NB4 (cell line): ENCODE measurements around the gene SMIM36.

Experiments used
- DNase-seq: peaks from one replicate; pipeline ENCODE4 v3.0.0; 2010; ENCODE audit warnings: low read depth
- H3K4me3 ChIP-seq: one replicate; pipeline ENCODE4 v1.5.1; 2011; ENCODE audit warnings: mild to moderate bottlenecking, low read depth, low read length, moderate library complexity
- MYC ChIP-seq: IDR thresholded peaks from 2 replicates; pipeline ENCODE4 v1.6.1; 2011; ENCODE audit warnings: low read depth, low read length
- POLR2A ChIP-seq: IDR thresholded peaks from 2 replicates; pipeline ENCODE4 v1.6.1; 2011; ENCODE audit warnings: mild to moderate bottlenecking; ENCODE audit not compliant: insufficient read length; ENCODE audit errors: extremely low read depth
- TF ChIP-seq, protein P1 (sequence below): IDR thresholded peaks from one replicate; pipeline ENCODE4 v1.5.1; 2012; ENCODE audit warnings: low read depth, low read length
- TF ChIP-seq, protein P2 (sequence below): IDR thresholded peaks from 2 replicates; pipeline ENCODE4 v1.6.1; 2011; ENCODE audit warnings: low read depth, low read length

SMIM36 gene

DNA sequence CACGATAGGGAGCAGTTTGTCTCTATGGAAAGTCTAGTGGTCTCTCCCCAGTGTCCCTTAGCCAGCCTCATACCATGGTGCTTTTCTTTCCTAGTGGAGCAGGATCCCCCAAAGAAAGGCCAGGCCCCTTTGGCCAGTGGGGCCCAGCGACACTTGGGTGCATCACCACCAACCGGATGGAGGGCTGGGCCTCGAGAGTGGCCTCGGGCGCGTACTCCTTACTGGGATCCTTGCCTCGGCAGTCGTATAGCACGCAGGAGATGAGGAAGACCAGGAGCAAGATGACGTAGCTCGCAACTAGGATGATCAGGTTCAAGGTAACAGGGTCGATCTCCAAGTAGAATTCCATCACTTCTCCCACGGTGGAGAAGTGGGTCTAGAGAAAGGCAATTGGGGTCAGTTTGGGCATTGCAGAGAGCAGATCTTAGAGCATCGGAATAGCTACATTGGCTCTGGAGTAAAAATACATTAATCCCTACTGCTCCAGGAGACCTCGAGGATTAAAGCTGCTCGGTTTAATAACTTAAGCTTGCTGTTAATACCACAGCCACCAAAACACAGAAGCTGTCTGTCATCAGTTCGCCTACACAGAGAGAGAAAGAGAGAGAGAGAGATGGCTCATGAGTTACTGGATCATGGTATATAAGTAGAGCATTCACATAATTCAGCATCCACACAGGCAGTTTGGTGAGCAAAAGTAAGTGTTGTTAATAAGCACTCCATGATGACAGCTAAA is at the start of gene SMIM36:
TSS of gene SMIM36 (minus strand) at position 467 of the 736 bp plus-strand sequence.
- no peak for DNase-seq
- no peak for TF ChIP-seq MYC
- TF ChIP-seq POLR2A = no peak
- TF ChIP-seq, protein P1, sequence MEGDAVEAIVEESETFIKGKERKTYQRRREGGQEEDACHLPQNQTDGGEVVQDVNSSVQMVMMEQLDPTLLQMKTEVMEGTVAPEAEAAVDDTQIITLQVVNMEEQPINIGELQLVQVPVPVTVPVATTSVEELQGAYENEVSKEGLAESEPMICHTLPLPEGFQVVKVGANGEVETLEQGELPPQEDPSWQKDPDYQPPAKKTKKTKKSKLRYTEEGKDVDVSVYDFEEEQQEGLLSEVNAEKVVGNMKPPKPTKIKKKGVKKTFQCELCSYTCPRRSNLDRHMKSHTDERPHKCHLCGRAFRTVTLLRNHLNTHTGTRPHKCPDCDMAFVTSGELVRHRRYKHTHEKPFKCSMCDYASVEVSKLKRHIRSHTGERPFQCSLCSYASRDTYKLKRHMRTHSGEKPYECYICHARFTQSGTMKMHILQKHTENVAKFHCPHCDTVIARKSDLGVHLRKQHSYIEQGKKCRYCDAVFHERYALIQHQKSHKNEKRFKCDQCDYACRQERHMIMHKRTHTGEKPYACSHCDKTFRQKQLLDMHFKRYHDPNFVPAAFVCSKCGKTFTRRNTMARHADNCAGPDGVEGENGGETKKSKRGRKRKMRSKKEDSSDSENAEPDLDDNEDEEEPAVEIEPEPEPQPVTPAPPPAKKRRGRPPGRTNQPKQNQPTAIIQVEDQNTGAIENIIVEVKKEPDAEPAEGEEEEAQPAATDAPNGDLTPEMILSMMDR = no peak
- TF ChIP-seq, protein P2, sequence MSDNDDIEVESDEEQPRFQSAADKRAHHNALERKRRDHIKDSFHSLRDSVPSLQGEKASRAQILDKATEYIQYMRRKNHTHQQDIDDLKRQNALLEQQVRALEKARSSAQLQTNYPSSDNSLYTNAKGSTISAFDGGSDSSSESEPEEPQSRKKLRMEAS = no peak
- H3K4me3 ChIP-seq = no peak within 1 kb of the TSS

DNA sequence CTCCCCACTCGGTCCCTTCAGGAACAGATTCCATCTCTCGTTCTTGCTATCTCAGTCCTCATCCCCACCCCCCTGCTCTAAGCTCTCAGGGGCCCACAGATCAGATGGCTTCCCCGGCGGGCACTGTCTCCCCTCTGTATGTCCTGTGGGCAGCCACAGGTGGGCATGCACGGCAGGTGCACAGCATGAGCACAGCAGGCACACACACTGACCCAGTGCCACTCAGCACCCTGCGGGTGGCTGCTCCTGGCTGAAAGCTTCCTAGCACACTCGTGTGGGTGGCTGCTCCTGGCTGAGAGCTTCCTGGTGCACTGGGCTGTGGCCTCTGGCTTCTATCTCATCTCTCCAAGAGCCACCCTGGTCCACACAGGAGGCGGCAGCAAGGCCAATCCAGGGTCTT is 44.5 kb upstream of the SMIM36 start:
- H3K4me3 ChIP-seq = no peak overlapping the region
- TF ChIP-seq, protein P1 = no peak
- no peak for TF ChIP-seq POLR2A
- TF ChIP-seq MYC = no peak
- TF ChIP-seq, protein P2 = no peak
- no peak for DNase-seq

DNA sequence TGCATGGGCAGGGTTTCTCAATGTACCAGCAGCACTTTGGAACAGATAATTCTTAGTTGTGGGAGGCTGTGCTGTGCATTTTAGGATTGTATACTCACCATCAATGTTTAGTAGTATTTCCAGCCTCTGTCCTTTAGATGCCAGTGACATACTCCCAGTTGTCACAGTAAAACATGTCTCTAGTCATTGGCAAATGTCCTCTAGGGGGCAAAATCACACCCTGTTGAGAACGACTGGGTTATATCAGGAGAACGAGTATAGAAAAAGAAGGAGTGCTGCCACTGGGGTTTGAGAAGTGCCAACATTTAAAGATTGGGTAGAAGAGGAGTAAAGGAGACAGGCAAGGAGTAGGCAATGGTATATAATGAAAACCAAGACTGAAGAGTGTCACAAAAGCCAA is 37.9 kb upstream of the SMIM36 start:
- peak; percentile 43 for DNase-seq
- TF ChIP-seq, protein P1 = no peak
- no peak for TF ChIP-seq MYC
- TF ChIP-seq, protein P2 = no peak
- TF ChIP-seq POLR2A = no peak
- H3K4me3 ChIP-seq = no peak overlapping the region

DNA sequence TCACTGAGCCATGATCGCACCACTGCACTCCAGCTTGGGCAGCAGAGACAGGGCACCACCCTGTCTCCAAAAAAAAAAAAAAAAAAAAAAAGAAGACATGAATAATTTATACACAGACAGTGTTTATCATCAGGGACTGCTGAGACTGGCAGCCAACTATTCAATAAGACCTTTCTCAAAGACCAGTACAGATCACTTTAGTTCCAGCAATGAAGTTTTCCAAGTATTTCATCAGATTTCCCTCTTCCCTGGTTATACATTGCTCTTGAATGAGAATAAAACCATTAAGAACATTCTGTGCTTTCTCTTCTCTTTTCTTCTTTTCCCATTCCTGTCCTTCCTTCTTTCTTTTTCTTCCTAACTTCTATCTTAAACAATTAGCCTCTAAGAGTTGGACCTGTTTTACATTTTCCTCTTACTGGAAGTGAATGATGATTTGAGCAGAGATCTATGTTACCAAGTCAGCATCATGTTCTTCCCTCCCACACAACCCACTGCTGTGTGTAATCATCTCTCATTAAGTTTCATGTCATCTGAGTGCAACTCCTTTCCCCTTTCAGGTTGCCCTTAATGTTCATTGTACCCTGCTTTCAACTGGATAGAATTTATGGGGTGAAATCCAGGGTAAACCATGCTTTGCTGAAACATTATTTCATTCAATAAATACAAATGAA is 35.9 kb upstream of the SMIM36 start:
- TF ChIP-seq, protein P2 = no peak
- TF ChIP-seq, protein P1 = no peak
- no peak for TF ChIP-seq MYC
- no peak for TF ChIP-seq POLR2A
- H3K4me3 ChIP-seq = no peak overlapping the region
- DNase-seq = no peak

DNA sequence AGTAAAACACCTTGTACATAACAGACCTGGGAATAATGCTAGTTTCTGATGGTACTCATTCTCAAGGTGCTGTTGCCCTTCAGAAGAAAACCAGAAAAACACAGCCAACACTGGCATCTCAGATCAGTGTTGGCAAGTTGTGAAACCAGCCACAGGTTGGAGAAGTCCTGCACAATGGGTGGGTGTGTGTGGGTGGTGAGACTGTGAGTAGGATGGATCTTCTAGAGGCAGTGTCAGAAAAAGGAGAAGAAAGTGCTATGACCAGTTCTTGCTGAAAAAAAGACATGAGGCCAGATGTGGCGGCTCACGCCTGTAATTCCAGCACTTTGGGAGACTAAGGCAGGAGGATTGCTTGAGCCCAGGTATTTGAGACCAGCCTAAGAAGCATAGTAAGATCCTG is 35.2 kb upstream of the SMIM36 start:
- no peak for DNase-seq
- TF ChIP-seq POLR2A (no peak), MYC (no peak)
- TF ChIP-seq, protein P1 = no peak
- TF ChIP-seq, protein P2 = no peak
- no peak overlapping the region for H3K4me3 ChIP-seq
